Thyroid gland (tissue), 4 donors: ENCODE results near the gene LUC7L.

Source experiments
- POLR2A ChIP-seq, 2 donors: fragments of 450-650 bp; IDR thresholded peaks; one replicate each; pipeline ENCODE4 v1.6.1; 2017; ENCODE audit warnings: antibody characterized with exemption in 2 of 2, mild to moderate bottlenecking in 2 of 2, moderate library complexity in 1 of 2
- TF ChIP-seq, protein P1 (sequence below), 6 experiments: fragments of 200-600 bp in 3 of 6; fragments of 450-650 bp in 3 of 6; sonication (generic) in 3 of 6; IDR thresholded peaks; one replicate each; pipeline ENCODE4 v1.5.1; 2016 to 2019; ENCODE audit warnings: antibody characterized with exemption in 6 of 6, mild to moderate bottlenecking in 2 of 6, inconsistent platforms in 1 of 6, moderate library complexity in 1 of 6

DNA sequence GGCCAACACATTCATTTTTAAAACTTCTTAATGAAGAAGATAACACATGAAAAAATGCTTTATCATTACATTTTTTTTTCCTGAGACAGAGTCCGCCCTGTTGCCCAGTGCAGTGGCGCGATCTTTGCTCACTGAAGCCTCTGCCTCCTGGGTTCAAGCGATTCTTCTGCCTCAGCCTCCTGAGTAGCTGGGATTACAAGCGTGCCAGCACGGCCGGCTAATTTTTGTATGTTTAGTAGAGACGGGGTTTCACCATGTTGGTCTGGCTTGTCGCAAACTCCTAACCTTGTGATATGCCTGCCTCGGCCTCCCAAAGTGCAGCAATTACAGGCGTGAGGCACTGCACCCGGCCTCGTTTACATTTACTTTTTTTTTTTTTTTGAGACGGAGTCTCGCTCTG lies 35.8 kb downstream of the LUC7L start:
- TF ChIP-seq POLR2A (IDR thresholded peaks at IDR 0.05): no peak
- TF ChIP-seq, protein P1, sequence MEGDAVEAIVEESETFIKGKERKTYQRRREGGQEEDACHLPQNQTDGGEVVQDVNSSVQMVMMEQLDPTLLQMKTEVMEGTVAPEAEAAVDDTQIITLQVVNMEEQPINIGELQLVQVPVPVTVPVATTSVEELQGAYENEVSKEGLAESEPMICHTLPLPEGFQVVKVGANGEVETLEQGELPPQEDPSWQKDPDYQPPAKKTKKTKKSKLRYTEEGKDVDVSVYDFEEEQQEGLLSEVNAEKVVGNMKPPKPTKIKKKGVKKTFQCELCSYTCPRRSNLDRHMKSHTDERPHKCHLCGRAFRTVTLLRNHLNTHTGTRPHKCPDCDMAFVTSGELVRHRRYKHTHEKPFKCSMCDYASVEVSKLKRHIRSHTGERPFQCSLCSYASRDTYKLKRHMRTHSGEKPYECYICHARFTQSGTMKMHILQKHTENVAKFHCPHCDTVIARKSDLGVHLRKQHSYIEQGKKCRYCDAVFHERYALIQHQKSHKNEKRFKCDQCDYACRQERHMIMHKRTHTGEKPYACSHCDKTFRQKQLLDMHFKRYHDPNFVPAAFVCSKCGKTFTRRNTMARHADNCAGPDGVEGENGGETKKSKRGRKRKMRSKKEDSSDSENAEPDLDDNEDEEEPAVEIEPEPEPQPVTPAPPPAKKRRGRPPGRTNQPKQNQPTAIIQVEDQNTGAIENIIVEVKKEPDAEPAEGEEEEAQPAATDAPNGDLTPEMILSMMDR (IDR thresholded peaks at IDR 0.05): no peak
